H1 (cell line): ENCODE results near the gene TPD52L1. TPM values are rescaled to one million over a fixed set of nuclear protein-coding genes. Genes with fewer than 3 reads are reported as not detected.

Experiments
- CTCF ChIA-PET: fragments of 300-600 bp; sonication (Branson Sonifier 250); formaldehyde crosslinking; loops from one replicate; lab custom pipeline; 2021; ENCODE audit not compliant: partially characterized antibody; lab: Charles Lee
- POLR2A ChIA-PET: fragments of 300-600 bp; sonication (Branson Sonifier 250); formaldehyde crosslinking; loops from one replicate; lab custom pipeline; 2021; ENCODE audit warnings: inconsistent platforms; ENCODE audit not compliant: partially characterized antibody; lab: Charles Lee
- DNase-seq, 2 experiments: peaks; one replicate each; pipeline versions ENCODE4 v3.0.0 to v3.0.0-alpha.2; 2010 to 2022; ENCODE audit warnings: low spot score in 2 of 2, low read depth in 1 of 2, mixed read lengths in 1 of 2
- FAIRE-seq: peaks from 2 replicates; lab custom pipeline; 2011; peaks lifted over from hg19 to GRCh38; lab: Jason Lieb, UNC
- H2AFZ ChIP-seq: 2 replicates; pipeline ENCODE4 v1.8.1; 2012; ENCODE audit warnings: low read length, inconsistent platforms
- H2AK5ac ChIP-seq: 2 replicates; pipeline ENCODE4 v1.6.1; 2013; ENCODE audit warnings: low read depth, low read length
- H2BK120ac ChIP-seq: replicated peaks from 2 replicates; pipeline ENCODE3; 2013; ENCODE audit warnings: low read depth, low read length, inconsistent platforms
- H2BK12ac ChIP-seq: 2 replicates; pipeline ENCODE4 v1.6.1; 2013; ENCODE audit warnings: low read depth, low read length
- H2BK15ac ChIP-seq: 2 replicates; pipeline ENCODE4 v1.6.1; 2013; ENCODE audit warnings: low read length
- H2BK20ac ChIP-seq: 2 replicates; pipeline ENCODE4 v1.6.1; 2013; ENCODE audit warnings: low read length
- H2BK5ac ChIP-seq: 2 replicates; pipeline ENCODE4 v1.6.1; 2013; ENCODE audit warnings: low read depth, low read length
- H3K14ac ChIP-seq: 2 replicates; pipeline ENCODE4 v1.6.1; 2013; ENCODE audit warnings: inconsistent platforms; ENCODE audit not compliant: insufficient read length
- H3K18ac ChIP-seq: 2 replicates; pipeline ENCODE4 v1.6.1; 2013; ENCODE audit warnings: low read length; ENCODE audit errors: extremely low read depth
- H3K23ac ChIP-seq: 2 replicates; pipeline ENCODE4 v1.6.1; 2013; ENCODE audit warnings: inconsistent platforms; ENCODE audit not compliant: insufficient read length
- H3K23me2 ChIP-seq: 2 replicates; pipeline ENCODE4 v1.6.1; 2013; ENCODE audit warnings: low read depth, low read length
- H3K27ac ChIP-seq: 2 replicates; pipeline ENCODE4 v1.6.1; 2011; ENCODE audit warnings: low read depth, low read length, inconsistent platforms
- H3K27me3 ChIP-seq, 4 experiments: replicated peaks in 1 of 4; 1 replicate in 1 of 4; 2 replicates in 3 of 4; pipeline versions ENCODE4 v1.6.1 to v1.8.1; 2011 to 2013; ENCODE audit warnings: low read length in 3 of 4, mild to moderate bottlenecking in 3 of 4, inconsistent platforms in 2 of 4, mixed read lengths in 2 of 4, moderate library complexity in 1 of 4; ENCODE audit not compliant: control insufficient read depth in 3 of 4, insufficient read depth in 3 of 4; ENCODE audit errors: extremely low read depth in 1 of 4
- H3K36me3 ChIP-seq, 4 experiments: 2 replicates each; pipeline versions ENCODE4 v1.6.1 to v1.8.1; 2011 to 2013; ENCODE audit warnings: mild to moderate bottlenecking in 4 of 4, low read length in 3 of 4, moderate library complexity in 2 of 4, control low read depth in 1 of 4, inconsistent platforms in 1 of 4; ENCODE audit not compliant: insufficient read depth in 4 of 4, control insufficient read depth in 2 of 4
- H3K4ac ChIP-seq: replicated peaks from 2 replicates; pipeline ENCODE3; 2013; ENCODE audit warnings: low read length, low read depth, mixed read lengths, inconsistent platforms; ENCODE audit not compliant: insufficient read length
- H3K4me1 ChIP-seq, 4 experiments: replicated peaks in 1 of 4; 1 replicate in 1 of 4; 2 replicates in 3 of 4; pipeline versions ENCODE4 v1.6.1 to v1.8.1; 2011 to 2013; ENCODE audit warnings: low read length in 3 of 4, inconsistent platforms in 2 of 4, mixed read lengths in 1 of 4; ENCODE audit not compliant: insufficient read depth in 4 of 4, control insufficient read depth in 3 of 4
- H3K4me2 ChIP-seq, 2 experiments: 2 replicates each; pipeline versions ENCODE4 v1.6.1 to v1.8.1; 2011 to 2013; ENCODE audit warnings: low read depth in 2 of 2, low read length in 2 of 2, control low read depth in 1 of 2, inconsistent platforms in 1 of 2, mild to moderate bottlenecking in 1 of 2; ENCODE audit not compliant: insufficient read depth in 1 of 2
- H3K4me3 ChIP-seq, 4 experiments: fragments of 200-600, 300-600 bp in 1 of 4; sonication (generic), shearing (Covaris generic), sonication (Bioruptor Twin) in 1 of 4; 2 replicates each; pipeline versions ENCODE4 v1.5.1 to v1.8.1; 2011 to 2016; ENCODE audit warnings: low read length in 4 of 4, low read depth in 3 of 4, control low read depth in 2 of 4, inconsistent platforms in 2 of 4, mild to moderate bottlenecking in 2 of 4, mixed read lengths in 1 of 4, moderate library complexity in 1 of 4; ENCODE audit not compliant: insufficient read depth in 2 of 4; ENCODE audit errors: extremely low read depth in 1 of 4
- H3K56ac ChIP-seq: replicated peaks from 2 replicates; pipeline ENCODE3; 2013; ENCODE audit warnings: low read depth, mild to moderate bottlenecking, mixed read lengths, low read length, inconsistent platforms; ENCODE audit not compliant: insufficient read length
- H3K79me1 ChIP-seq: 2 replicates; pipeline ENCODE4 v1.6.1; 2013; ENCODE audit warnings: low read depth, low read length, control low read depth
- H3K79me2 ChIP-seq, 2 experiments: 2 replicates each; pipeline versions ENCODE4 v1.6.1 to v1.8.1; 2012 to 2013; ENCODE audit warnings: low read length in 2 of 2, mild to moderate bottlenecking in 2 of 2, inconsistent platforms in 1 of 2; ENCODE audit not compliant: insufficient read depth in 2 of 2, control insufficient read depth in 1 of 2
- H3K9ac ChIP-seq, 4 experiments: replicated peaks in 1 of 4; 1 replicate in 1 of 4; 2 replicates in 3 of 4; pipeline versions ENCODE4 v1.6.1 to v1.8.1; 2011 to 2013; ENCODE audit warnings: low read depth in 3 of 4, low read length in 3 of 4, control low read depth in 2 of 4, mild to moderate bottlenecking in 2 of 4, moderate library complexity in 2 of 4, inconsistent platforms in 1 of 4; ENCODE audit errors: extremely low read depth in 1 of 4
- H3K9me3 ChIP-seq, 2 experiments: 2 replicates each; pipeline versions ENCODE4 v1.6.1 to v1.8.1; 2012 to 2013; ENCODE audit warnings: mild to moderate bottlenecking in 2 of 2, moderate library complexity in 2 of 2, control low read depth in 1 of 2, inconsistent platforms in 1 of 2, low read depth in 1 of 2, low read length in 1 of 2, mixed read lengths in 1 of 2; ENCODE audit not compliant: insufficient read depth in 2 of 2
- H4K20me1 ChIP-seq, 2 experiments: replicated peaks in 1 of 2; 2 replicates each; pipeline versions ENCODE3 to v1.8.1; 2011 to 2013; ENCODE audit warnings: inconsistent platforms in 2 of 2, low read length in 2 of 2, mild to moderate bottlenecking in 1 of 2; ENCODE audit not compliant: insufficient read depth in 2 of 2, control insufficient read depth in 1 of 2
- H4K5ac ChIP-seq: 2 replicates; pipeline ENCODE4 v1.6.1; 2013; ENCODE audit warnings: low read length, low read depth, mixed read lengths, inconsistent platforms; ENCODE audit not compliant: insufficient read length
- H4K8ac ChIP-seq: 2 replicates; pipeline ENCODE4 v1.8.0; 2013; ENCODE audit warnings: mild to moderate bottlenecking, moderate library complexity, low read length, inconsistent platforms; ENCODE audit not compliant: insufficient read depth; ENCODE audit errors: extremely low read depth
- H4K91ac ChIP-seq: replicated peaks from 2 replicates; pipeline ENCODE3; 2013; ENCODE audit warnings: low read length, mixed read lengths, inconsistent platforms; ENCODE audit not compliant: insufficient read length
- ATF2 ChIP-seq: IDR thresholded peaks from 2 replicates; pipeline ENCODE4 v1.6.1; 2012; ENCODE audit warnings: low read length, inconsistent platforms
- BACH1 ChIP-seq: IDR thresholded peaks from 2 replicates; pipeline ENCODE4 v1.6.1; 2012; ENCODE audit warnings: low read length, improper control_type of control experiment
- BCL11A ChIP-seq, 2 experiments: IDR thresholded peaks; one replicate each; pipeline ENCODE4 v1.6.1; 2011; ENCODE audit warnings: low read depth in 2 of 2, low read length in 2 of 2, mild to moderate bottlenecking in 2 of 2
- CBX5 ChIP-seq: fragments of 300-800, 300-1000 bp; sonication (generic); IDR thresholded peaks from 2 replicates; pipeline ENCODE4 v1.7.1; 2016; ENCODE audit warnings: antibody characterized with exemption, low read length, low read depth
- CHD1 ChIP-seq: IDR thresholded peaks from 2 replicates; pipeline ENCODE4 v1.6.1; 2012; ENCODE audit warnings: low read depth, low read length, improper control_type of control experiment
- FOSL1 ChIP-seq: IDR thresholded peaks from 2 replicates; pipeline ENCODE4 v1.6.1; 2011; ENCODE audit warnings: mild to moderate bottlenecking, low read depth, low read length, moderate library complexity; ENCODE audit not compliant: insufficient read depth
- RNF2 ChIP-seq: fragments of 200-900, 300-1000 bp; sonication (generic); IDR thresholded peaks from 2 replicates; pipeline ENCODE4 v1.7.1; 2016; ENCODE audit warnings: borderline replicate concordance, low read depth, mild to moderate bottlenecking, antibody characterized with exemption, low read length; ENCODE audit not compliant: poor library complexity, severe bottlenecking; ENCODE audit errors: missing control alignments
- SIX5 ChIP-seq: IDR thresholded peaks from 2 replicates; pipeline ENCODE4 v1.6.1; 2011; ENCODE audit warnings: mild to moderate bottlenecking, low read depth, low read length
- SUZ12 ChIP-seq: fragments of 200-600 bp; sonication (generic); IDR thresholded peaks from 2 replicates; pipeline ENCODE4 v1.6.1; 2012; ENCODE audit warnings: mild to moderate bottlenecking, inconsistent platforms, low read length, moderate library complexity, mixed read lengths
- TAF1 ChIP-seq: IDR thresholded peaks from 2 replicates; pipeline ENCODE4 v1.6.1; 2011; ENCODE audit warnings: mild to moderate bottlenecking, low read depth, low read length
- TEAD4 ChIP-seq: IDR thresholded peaks from 2 replicates; pipeline ENCODE4 v1.6.1; 2012; ENCODE audit warnings: low read depth, low read length, inconsistent platforms, mixed read lengths
- USF2 ChIP-seq: IDR thresholded peaks from 2 replicates; pipeline ENCODE4 v1.6.1; 2011; ENCODE audit warnings: low read length, improper control_type of control experiment
- WGBS, 2 experiments: shearing (Covaris generic) in 1 of 2; methylation state at CpG; one replicate each; pipeline versions ENCODE4 v1.1.6 to v1.1.7; 2013 to 2015; ENCODE audit warnings: low lambda C conversion rate in 2 of 2, mixed read lengths in 2 of 2, inconsistent platforms in 1 of 2, low coverage in 1 of 2, missing lambda C conversion rate in 1 of 2; ENCODE audit not compliant: insufficient replicate concordance in 2 of 2, insufficient coverage in 1 of 2, insufficient read length in 1 of 2; ENCODE audit errors: extremely low coverage in 1 of 2, missing lambda C conversion rate in 1 of 2; 5-methylcytosine and 5-hydroxymethylcytosine counted together
- polyA plus RNA-seq, 7 experiments: library from polyadenylated mRNA; depleted of rRNA in 3 of 7; stranded (reverse) in 5 of 7; unstranded in 2 of 7; fragments of >200 nt in 5 of 7; fragments of 200-250 nt in 2 of 7; gene quantifications; 1 replicate in 5 of 7; 2 replicates in 1 of 7; 4 replicates in 1 of 7; pipeline versions ENCODE4 v1.2.1 to v1.2.3, GENCODE V29; 2011 to 2013; ENCODE audit warnings: missing spikeins in 2 of 7, mixed read lengths in 2 of 7
- total RNA-seq: library from RNA; stranded (reverse); fragmentation: NEBNext Ultra II Directional; extraction: Animal tissue kit (Norgen Biotek cat#: 25700); gene quantifications from 2 replicates; pipeline ENCODE4 v1.2.1, GENCODE V29; 2021

TPD52L1 gene
- total and polyA plus RNA-seq, 2 of the 8 experiments (the other 6 are each of a cell fraction or from before 2014, with no cell fraction given): 7.4 to 14.2 TPM

- FAIRE-seq: no peak
- H4K8ac ChIP-seq: no peak overlapping the region
- TF ChIP-seq BACH1 (no peak), FOSL1 (no peak), TAF1 (no peak), SIX5 (no peak), ATF2 (no peak), USF2 (no peak), TEAD4 (no peak), CBX5 (no peak), RNF2 (no peak), CHD1 (no peak), SUZ12 (no peak), BCL11A (IDR thresholded peaks at IDR 0.05; ENCODE audit: low read depth in 2 of 2, low read length in 2 of 2) (no peak)
These were observed 84.2 kb downstream of the TPD52L1 start for GRCh38 chr6:125237764-125238163.

More at GRCh38 chr6:125237764-125238163, 84.2 kb downstream of the TPD52L1 start:
- H3K56ac ChIP-seq: no peak overlapping the region
- no peaks in the 10 kb centered on the region for H3K79me2 ChIP-seq
- H2AFZ ChIP-seq: no peak overlapping the region
- no peak overlapping the region for H4K91ac ChIP-seq
- H3K9ac ChIP-seq: no peak overlapping the region
- no peak overlapping the region for H3K27ac ChIP-seq
- H3K4ac ChIP-seq: no peak overlapping the region
- H2BK12ac ChIP-seq: no peak overlapping the region
- H4K5ac ChIP-seq: no peak overlapping the region
- H3K79me1 ChIP-seq: no peaks in the 10 kb centered on the region
- H3K9me3 ChIP-seq: no peaks in the 10 kb centered on the region
- no peaks in the 10 kb centered on the region for H3K27me3 ChIP-seq
- H3K14ac ChIP-seq: no peak overlapping the region
- no peak overlapping the region for H3K4me3 ChIP-seq
- H2BK5ac ChIP-seq: no peak overlapping the region
- no peak overlapping the region for H3K4me2 ChIP-seq
- POLR2A ChIA-PET: no interaction called here
- DNase-seq: no peak
- CTCF ChIA-PET: no interaction called here
- no peak overlapping the region for H2BK15ac ChIP-seq
- H4K20me1 ChIP-seq: no peaks in the 10 kb centered on the region
- no peak overlapping the region for H2AK5ac ChIP-seq
- H3K4me1 ChIP-seq: no peaks in the 10 kb centered on the region
- no peak overlapping the region for H2BK120ac ChIP-seq
- no peaks in the 10 kb centered on the region for H3K23me2 ChIP-seq
- no peaks in the 10 kb centered on the region for H3K36me3 ChIP-seq
- H2BK20ac ChIP-seq: no peak overlapping the region
- 83% methylated on average over 4 of the region's 4 CpGs; no CpG with 5 or more reads in 1 of the 2 experiments for WGBS, 2 experiments
- H3K23ac ChIP-seq: no peak overlapping the region
- no peak overlapping the region for H3K18ac ChIP-seq
